CD1c-positive myeloid dendritic cell (primary cell): ENCODE data around the gene GFER.
A peak's percentile ranks its signal among the peaks of the same experiment; 100 is the strongest.
"Not testable (repeated sequence)": the region's sequence is repeated elsewhere in the genome, so short reads cannot be mapped to it uniquely, and the experiment has no call there.

Source experiments
- DNase-seq: peaks from one replicate; pipeline ENCODE4 v3.0.0-alpha.2; 2016; ENCODE audit errors: extremely low spot score

Gene GFER

GRCh38 chr16:1983544-1984346 lies at the start of gene GFER:
GFER (plus strand) TSS chr16:1984193; CDS start chr16:1984219, 26 bp downstream.
- DNase-seq: peak; percentile 95

GRCh38 chr16:1936945-1937479 lies 47.0 kb upstream of the GFER start:
- DNase-seq: no peak

GRCh38 chr16:1938316-1938715 lies 45.7 kb upstream of the GFER start:
- peak; percentile 80 for DNase-seq

GRCh38 chr16:1938910-1939309 lies 45.1 kb upstream of the GFER start:
- DNase-seq: no peak

- DNase-seq: not testable (repeated sequence)
These were observed 44.2 kb upstream of the GFER start for GRCh38 chr16:1939833-1940232.

- DNase-seq: peak; percentile 4
These were observed 43.5 kb upstream of the GFER start for GRCh38 chr16:1940273-1941161.

GRCh38 chr16:1941162-1942046 lies 42.6 kb upstream of the GFER start:
- no peak for DNase-seq

GRCh38 chr16:1942047-1942809 lies 41.8 kb upstream of the GFER start:
- peak; percentile 81 for DNase-seq

GRCh38 chr16:1942810-1943726 lies 40.9 kb upstream of the GFER start, which contains the start of gene MSRB1:
MSRB1 (minus strand) TSS chr16:1943199; CDS start chr16:1943156, 43 bp downstream.
- peak; percentile 100 for DNase-seq

GRCh38 chr16:1944612-1945199 lies 39.3 kb upstream of the GFER start:
- no peak for DNase-seq

- DNase-seq: no peak
These were observed 38.2 kb upstream of the GFER start for GRCh38 chr16:1945559-1946391.

- no peak for DNase-seq
These were observed 37.3 kb upstream of the GFER start for GRCh38 chr16:1946495-1947368.

- no peak for DNase-seq
These were observed 36.7 kb upstream of the GFER start for GRCh38 chr16:1947369-1947670.

GRCh38 chr16:1949507-1949906 lies 34.5 kb upstream of the GFER start:
- no peak for DNase-seq

GRCh38 chr16:1950047-1950446 lies 33.9 kb upstream of the GFER start:
- DNase-seq: no peak

- no peak for DNase-seq
These were observed 33.4 kb upstream of the GFER start for GRCh38 chr16:1950559-1950958.

- DNase-seq: no peak
These were observed 30.3 kb upstream of the GFER start for GRCh38 chr16:1953734-1954133.
